ENCODE results near the gene MYEOV. TPM values are rescaled to one million over a fixed set of nuclear protein-coding genes. Genes with fewer than 3 reads are reported as not detected.

MYEOV gene
- total and polyA plus RNA-seq, 5 donors from 2014 or later: 1.0 TPM; not detected in 4

- H3K36me3 Mint-ChIP-seq: no peaks in the 10 kb centered on the region
- H3K4me3 ChIP-seq (ENCODE audit: low read depth, low read length): no peak overlapping the region
- ATAC-seq (ENCODE audit: low read depth in 2 of 2) (no peak), DNase-seq (no peak)
- no peak overlapping the region for H3K27ac ChIP-seq (ENCODE audit: insufficient read depth, low read length, poor library complexity, severe bottlenecking)
- no peaks in the 10 kb centered on the region for H3K9me3 ChIP-seq (ENCODE audit: control insufficient read depth in 2 of 2, low read length in 2 of 2)
- no peaks in the 10 kb centered on the region for H3K27me3 ChIP-seq (ENCODE audit: control insufficient read depth, insufficient read depth, low read length)
- no peak overlapping the region for H3K27ac Mint-ChIP-seq
- no peaks in the 10 kb centered on the region for H3K4me1 ChIP-seq (ENCODE audit: control insufficient read depth, insufficient read depth, low read length, poor library complexity, severe bottlenecking)
- no peaks in the 10 kb centered on the region for H3K36me3 ChIP-seq (ENCODE audit: control insufficient read depth, insufficient read depth, low read length)
- no peaks in the 10 kb centered on the region for H3K27me3 Mint-ChIP-seq
- H3K4me3 Mint-ChIP-seq: no peak overlapping the region
- H3K9me3 Mint-ChIP-seq: peaks cover 0 to 4% (median 1%) of the 10 kb centered on the region in 7 donors
- H3K4me1 Mint-ChIP-seq: no peaks in the 10 kb centered on the region
These were observed 24.1 kb downstream of the MYEOV start for GRCh38 chr11:69318093-69318420.

- DNase-seq (no peak), ATAC-seq (ENCODE audit: low read depth in 2 of 2) (no peak)
- Histone ChIP-seq H3K27ac (ENCODE audit: insufficient read depth, low read length, poor library complexity, severe bottlenecking) (no peak overlapping the region), H3K4me1 (ENCODE audit: control insufficient read depth, insufficient read depth, low read length, poor library complexity, severe bottlenecking) (no peaks in the 10 kb centered on the region), H3K4me3 (ENCODE audit: low read depth, low read length) (no peak overlapping the region), H3K36me3 (ENCODE audit: control insufficient read depth, insufficient read depth, low read length) (no peaks in the 10 kb centered on the region), H3K9me3 (ENCODE audit: control insufficient read depth in 2 of 2, low read length in 2 of 2) (no peaks in the 10 kb centered on the region), H3K27me3 (ENCODE audit: control insufficient read depth, insufficient read depth, low read length) (no peaks in the 10 kb centered on the region)
- Mint-ChIP-seq H3K36me3 (no peaks in the 10 kb centered on the region), H3K27ac (no peak overlapping the region), H3K9me3 (peaks cover 0 to 4% (median 1%) of the 10 kb centered on the region in 7 donors), H3K27me3 (no peaks in the 10 kb centered on the region), H3K4me1 (no peaks in the 10 kb centered on the region), H3K4me3 (no peak overlapping the region)
These were observed 25.5 kb downstream of the MYEOV start for GRCh38 chr11:69319255-69320106.

GRCh38 chr11:69320326-69320725 is 26.4 kb downstream of the MYEOV start:
- Histone ChIP-seq H3K9me3 (ENCODE audit: control insufficient read depth in 2 of 2, low read length in 2 of 2) (no peaks in the 10 kb centered on the region), H3K27me3 (ENCODE audit: control insufficient read depth, insufficient read depth, low read length) (no peaks in the 10 kb centered on the region), H3K36me3 (ENCODE audit: control insufficient read depth, insufficient read depth, low read length) (no peaks in the 10 kb centered on the region), H3K4me1 (ENCODE audit: control insufficient read depth, insufficient read depth, low read length, poor library complexity, severe bottlenecking) (no peaks in the 10 kb centered on the region), H3K4me3 (ENCODE audit: low read depth, low read length) (no peak overlapping the region), H3K27ac (ENCODE audit: insufficient read depth, low read length, poor library complexity, severe bottlenecking) (no peak overlapping the region)
- H3K4me3 Mint-ChIP-seq: no peak overlapping the region
- no peaks in the 10 kb centered on the region for H3K36me3 Mint-ChIP-seq
- H3K27ac Mint-ChIP-seq: no peak overlapping the region
- no peaks in the 10 kb centered on the region for H3K27me3 Mint-ChIP-seq
- DNase-seq (no peak), ATAC-seq (ENCODE audit: low read depth in 2 of 2) (no peak)
- H3K9me3 Mint-ChIP-seq: peaks cover 0 to 4% (median 1%) of the 10 kb centered on the region in 7 donors
- H3K4me1 Mint-ChIP-seq: no peaks in the 10 kb centered on the region

GRCh38 chr11:69320756-69321741 is 27.1 kb downstream of the MYEOV start:
- Histone ChIP-seq H3K4me3 (ENCODE audit: low read depth, low read length) (no peak overlapping the region), H3K9me3 (ENCODE audit: control insufficient read depth in 2 of 2, low read length in 2 of 2) (no peaks in the 10 kb centered on the region), H3K36me3 (ENCODE audit: control insufficient read depth, insufficient read depth, low read length) (no peaks in the 10 kb centered on the region), H3K4me1 (ENCODE audit: control insufficient read depth, insufficient read depth, low read length, poor library complexity, severe bottlenecking) (no peaks in the 10 kb centered on the region), H3K27ac (ENCODE audit: insufficient read depth, low read length, poor library complexity, severe bottlenecking) (no peak overlapping the region), H3K27me3 (ENCODE audit: control insufficient read depth, insufficient read depth, low read length) (no peaks in the 10 kb centered on the region)
- DNase-seq (no peak), ATAC-seq (ENCODE audit: low read depth in 2 of 2) (no peak)
- Mint-ChIP-seq H3K27me3 (no peaks in the 10 kb centered on the region), H3K4me3 (no peak overlapping the region), H3K4me1 (no peaks in the 10 kb centered on the region), H3K27ac (no peak overlapping the region), H3K9me3 (peaks cover 0 to 4% (median 1%) of the 10 kb centered on the region in 7 donors), H3K36me3 (no peaks in the 10 kb centered on the region)

GRCh38 chr11:69321877-69322361 is 28.0 kb downstream of the MYEOV start:
- no peak overlapping the region for H3K27ac Mint-ChIP-seq
- no peak overlapping the region for H3K4me3 ChIP-seq (ENCODE audit: low read depth, low read length)

GRCh38 chr11:69325446-69325845 is 31.5 kb downstream of the MYEOV start:
- Histone ChIP-seq H3K9me3 (ENCODE audit: control insufficient read depth in 2 of 2, low read length in 2 of 2) (no peaks in the 10 kb centered on the region), H3K36me3 (ENCODE audit: control insufficient read depth, insufficient read depth, low read length) (no peaks in the 10 kb centered on the region), H3K4me3 (ENCODE audit: low read depth, low read length) (no peak overlapping the region), H3K27me3 (ENCODE audit: control insufficient read depth, insufficient read depth, low read length) (no peaks in the 10 kb centered on the region), H3K4me1 (ENCODE audit: control insufficient read depth, insufficient read depth, low read length, poor library complexity, severe bottlenecking) (no peaks in the 10 kb centered on the region), H3K27ac (ENCODE audit: insufficient read depth, low read length, poor library complexity, severe bottlenecking) (no peak overlapping the region)
- Mint-ChIP-seq H3K36me3 (no peaks in the 10 kb centered on the region), H3K9me3 (no peaks in the 10 kb centered on the region), H3K27me3 (peaks cover 5% of the 10 kb centered on the region), H3K4me3 (no peak overlapping the region), H3K27ac (no peak overlapping the region), H3K4me1 (no peaks in the 10 kb centered on the region)
- DNase-seq: no peak
- ATAC-seq (ENCODE audit: low read depth in 2 of 2): no peak

More at GRCh38 chr11:69321877-69322361, 28.0 kb downstream of the MYEOV start:
- no peaks in the 10 kb centered on the region for H3K4me1 Mint-ChIP-seq
- H3K27me3 ChIP-seq (ENCODE audit: control insufficient read depth, insufficient read depth, low read length): no peaks in the 10 kb centered on the region
- no peaks in the 10 kb centered on the region for H3K36me3 Mint-ChIP-seq
- no peaks in the 10 kb centered on the region for H3K27me3 Mint-ChIP-seq
- ATAC-seq (ENCODE audit: low read depth in 2 of 2): no peak
- H3K4me3 Mint-ChIP-seq: no peak overlapping the region
- peaks cover 0 to 4% (median 1%) of the 10 kb centered on the region in 7 donors for H3K9me3 Mint-ChIP-seq
- no peaks in the 10 kb centered on the region for H3K36me3 ChIP-seq (ENCODE audit: control insufficient read depth, insufficient read depth, low read length)
- no peak for DNase-seq
- no peaks in the 10 kb centered on the region for H3K9me3 ChIP-seq (ENCODE audit: control insufficient read depth in 2 of 2, low read length in 2 of 2)
- no peak overlapping the region for H3K27ac ChIP-seq (ENCODE audit: insufficient read depth, low read length, poor library complexity, severe bottlenecking)
- H3K4me1 ChIP-seq (ENCODE audit: control insufficient read depth, insufficient read depth, low read length, poor library complexity, severe bottlenecking): no peaks in the 10 kb centered on the region

GRCh38 chr11:69326622-69327219 is 32.8 kb downstream of the MYEOV start:
- ATAC-seq (ENCODE audit: low read depth in 2 of 2) (no peak), DNase-seq (no peak)
- no peak overlapping the region for H3K27ac ChIP-seq (ENCODE audit: insufficient read depth, low read length, poor library complexity, severe bottlenecking)
- H3K9me3 ChIP-seq (ENCODE audit: control insufficient read depth in 2 of 2, low read length in 2 of 2): no peaks in the 10 kb centered on the region
- H3K36me3 ChIP-seq (ENCODE audit: control insufficient read depth, insufficient read depth, low read length): no peaks in the 10 kb centered on the region
- Mint-ChIP-seq H3K36me3 (no peaks in the 10 kb centered on the region), H3K27me3 (peaks cover 9% of the 10 kb centered on the region), H3K9me3 (no peaks in the 10 kb centered on the region), H3K4me1 (no peaks in the 10 kb centered on the region), H3K27ac (no peak overlapping the region), H3K4me3 (no peak overlapping the region)
- no peak overlapping the region for H3K4me3 ChIP-seq (ENCODE audit: low read depth, low read length)
- H3K27me3 ChIP-seq (ENCODE audit: control insufficient read depth, insufficient read depth, low read length): no peaks in the 10 kb centered on the region
- no peaks in the 10 kb centered on the region for H3K4me1 ChIP-seq (ENCODE audit: control insufficient read depth, insufficient read depth, low read length, poor library complexity, severe bottlenecking)

Data from CD4-positive, CD25-positive, alpha-beta regulatory T cell (primary cell).